CD14-positive monocyte (primary cell): ENCODE measurements around the gene ARMCX4. TPM values are rescaled to one million over a fixed set of nuclear protein-coding genes. Genes with fewer than 3 reads are reported as not detected.

Experiments
- DNase-seq, 3 donors: peaks; one replicate each; pipeline ENCODE4 v3.0.0-alpha.2; 2011 to 2022
- H2AFZ ChIP-seq: 2 replicates; pipeline ENCODE4 v1.6.0; 2012; ENCODE audit warnings: mild to moderate bottlenecking, low read depth, low read length, inconsistent platforms; ENCODE audit not compliant: insufficient read depth, poor library complexity, severe bottlenecking
- H3K27ac ChIP-seq, 2 donors: 1 replicate in 1 of 2; 2 replicates in 1 of 2; pipeline ENCODE4 v1.5.1; 2012 to 2013; ENCODE audit warnings: low read length in 2 of 2, control low read depth in 1 of 2, inconsistent platforms in 1 of 2, low read depth in 1 of 2, mild to moderate bottlenecking in 1 of 2
- H3K27me3 ChIP-seq, 2 donors: one replicate each; pipeline versions ENCODE4 v1.6.0 to v1.6.1; 2011 to 2013; ENCODE audit warnings: low read length in 2 of 2; ENCODE audit not compliant: control insufficient read depth in 2 of 2, insufficient read depth in 2 of 2
- H3K36me3 ChIP-seq, 2 donors: replicated peaks in 1 of 2; 1 replicate in 1 of 2; 2 replicates in 1 of 2; pipeline versions ENCODE4 v1.5.1 to v1.6.1; 2012 to 2013; ENCODE audit warnings: low read length in 2 of 2, control low read depth in 1 of 2, inconsistent platforms in 1 of 2, mild to moderate bottlenecking in 1 of 2; ENCODE audit not compliant: insufficient read depth in 2 of 2, control insufficient read depth in 1 of 2
- H3K4me1 ChIP-seq, 2 donors: 1 replicate in 1 of 2; 2 replicates in 1 of 2; pipeline versions ENCODE4 v1.5.1 to v1.6.1; 2012 to 2013; ENCODE audit warnings: low read length in 2 of 2, control low read depth in 1 of 2, inconsistent platforms in 1 of 2, mild to moderate bottlenecking in 1 of 2, moderate library complexity in 1 of 2; ENCODE audit not compliant: insufficient read depth in 2 of 2, control insufficient read depth in 1 of 2
- H3K4me2 ChIP-seq: replicated peaks from 2 replicates; pipeline ENCODE3; 2012; ENCODE audit warnings: low read length, moderate library complexity, mild to moderate bottlenecking; ENCODE audit not compliant: poor library complexity, severe bottlenecking; ENCODE audit errors: extremely low read depth
- H3K4me3 ChIP-seq, 3 experiments: fragments of 200-600 bp in 1 of 3; sonication (generic) in 1 of 3; replicated peaks in 1 of 3; 1 replicate in 2 of 3; 2 replicates in 1 of 3; pipeline ENCODE4 v1.5.1; 2011 to 2013; ENCODE audit warnings: low read length in 3 of 3, mild to moderate bottlenecking in 3 of 3, control low read depth in 2 of 3, low read depth in 2 of 3, inconsistent platforms in 1 of 3, moderate library complexity in 1 of 3
- H3K79me2 ChIP-seq: 2 replicates; pipeline ENCODE4 v1.6.0; 2012; ENCODE audit warnings: mild to moderate bottlenecking, control low read depth, inconsistent platforms, low read length, moderate library complexity; ENCODE audit not compliant: insufficient read depth
- H3K9ac ChIP-seq: 2 replicates; pipeline ENCODE4 v1.6.0; 2017; ENCODE audit warnings: low read length, mild to moderate bottlenecking; ENCODE audit not compliant: insufficient read depth, poor library complexity, severe bottlenecking
- H3K9me3 ChIP-seq, 2 donors: replicated peaks in 1 of 2; 1 replicate in 1 of 2; 2 replicates in 1 of 2; pipeline versions ENCODE4 v1.5.1 to v1.6.1; 2012 to 2013; ENCODE audit warnings: low read length in 2 of 2, control low read depth in 1 of 2; ENCODE audit not compliant: control insufficient read depth in 1 of 2, insufficient read depth in 1 of 2
- H4K20me1 ChIP-seq: 2 replicates; pipeline ENCODE4 v1.6.0; 2012; ENCODE audit warnings: mild to moderate bottlenecking, low read length, control low read depth, moderate library complexity; ENCODE audit not compliant: insufficient read depth
- H3K27ac Mint-ChIP-seq, 7 donors: one replicate each; pipeline ENCODE4 v1.8.0; 2020; ENCODE audit warnings: mild to moderate bottlenecking in 7 of 7, mixed read lengths in 7 of 7, moderate library complexity in 6 of 7, inconsistent platforms in 2 of 7
- H3K27me3 Mint-ChIP-seq, 3 donors: one replicate each; pipeline ENCODE4 v1.8.0; 2021 to 2022; ENCODE audit warnings: low read depth in 3 of 3, mild to moderate bottlenecking in 3 of 3, mixed read lengths in 3 of 3, moderate library complexity in 3 of 3, inconsistent platforms in 1 of 3
- H3K36me3 Mint-ChIP-seq, 2 donors: one replicate each; pipeline ENCODE4 v1.8.0; 2020; ENCODE audit warnings: mixed read lengths in 2 of 2, inconsistent platforms in 1 of 2, mild to moderate bottlenecking in 1 of 2
- H3K4me1 Mint-ChIP-seq: one replicate; pipeline ENCODE4 v1.8.0; 2020; ENCODE audit warnings: mild to moderate bottlenecking, mixed read lengths
- H3K4me3 Mint-ChIP-seq, 2 donors: one replicate each; pipeline ENCODE4 v1.8.0; 2020; ENCODE audit warnings: mild to moderate bottlenecking in 2 of 2, mixed read lengths in 2 of 2, moderate library complexity in 1 of 2
- H3K9me3 Mint-ChIP-seq, 7 donors: one replicate each; pipeline ENCODE4 v1.8.0; 2020 to 2022; ENCODE audit warnings: mixed read lengths in 7 of 7, mild to moderate bottlenecking in 6 of 7, moderate library complexity in 6 of 7, inconsistent platforms in 2 of 7
- CTCF ChIP-seq: fragments of 200-600 bp; IDR thresholded peaks from one replicate; pipeline ENCODE4 v1.8.0; 2022; ENCODE audit warnings: antibody characterized with exemption, mild to moderate bottlenecking
- WGBS: methylation state at CpG from one replicate; pipeline ENCODE4 v1.1.5; 2013; ENCODE audit warnings: missing lambda C conversion rate; ENCODE audit not compliant: insufficient coverage; 5-methylcytosine and 5-hydroxymethylcytosine counted together
- intact Hi-C, 2 donors: fragments of 100-400 bp; cut with micrococcal nuclease; formaldehyde crosslinking; loops; one replicate each; pipeline versions ENCODE4 v1.15.0 to v1.15.1; 2023
- polyA plus RNA-seq, 3 donors: library from polyadenylated mRNA; depleted of rRNA in 1 of 3; unstranded in 2 of 3; stranded (reverse) in 1 of 3; fragments of 300-500 nt in 2 of 3; fragments of >200 nt in 1 of 3; fragmentation: Illumina TruSeq in 2 of 3; gene quantifications; 1 replicate in 2 of 3; 2 replicates in 1 of 3; pipeline ENCODE4 v1.2.3, GENCODE V29; 2012 to 2021

Gene ARMCX4
- polyA plus RNA-seq, 3 donors: 0.66 to 4.4 TPM; not detected in 1

GRCh38 chrX:101483705-101484104 is 1.6 kb upstream of the ARMCX4 start:
- intact Hi-C loops: no loop called here
- Histone ChIP-seq H3K27me3 (peaks cover 0 to 13% of the 10 kb centered on the region in 2 donors), H3K79me2 (no peaks in the 10 kb centered on the region), H3K36me3 (no peaks in the 10 kb centered on the region), H3K4me1 (peaks cover 0 to 7% of the 10 kb centered on the region in 2 donors), H3K27ac (no peak overlapping the region), H3K4me3 (no peak overlapping the region), H3K9me3 (no peaks in the 10 kb centered on the region), H4K20me1 (no peaks in the 10 kb centered on the region), H2AFZ (no peak overlapping the region), H3K4me2 (no peak overlapping the region), H3K9ac (no peak overlapping the region)
- peaks cover 16 to 18% (median 18%) of the 10 kb centered on the region in 3 donors for H3K27me3 Mint-ChIP-seq
- 79% methylated on average over 2 of the region's 3 CpGs for WGBS
- no peak overlapping the region for H3K4me3 Mint-ChIP-seq
- peaks cover 0 to 6% (median 0%) of the 10 kb centered on the region in 7 donors for H3K9me3 Mint-ChIP-seq
- peak overlapping the region in 1 of 7 donors; percentile 33 for H3K27ac Mint-ChIP-seq
- DNase-seq: no peak
- peaks cover 9% of the 10 kb centered on the region for H3K4me1 Mint-ChIP-seq
- no peaks in the 10 kb centered on the region for H3K36me3 Mint-ChIP-seq
- TF ChIP-seq CTCF: no peak

GRCh38 chrX:101484135-101484534 is 1.1 kb upstream of the ARMCX4 start:
- no peak overlapping the region for H3K4me3 ChIP-seq
- H3K27me3 Mint-ChIP-seq: peaks cover 16 to 18% (median 18%) of the 10 kb centered on the region in 3 donors
- H3K9ac ChIP-seq: no peak overlapping the region
- no peak for DNase-seq
- H3K27ac ChIP-seq: no peak overlapping the region
- peaks cover 0 to 7% (median 0%) of the 10 kb centered on the region in 7 donors for H3K9me3 Mint-ChIP-seq
- no peak overlapping the region for H3K4me2 ChIP-seq
- intact Hi-C loops: no loop called here
- H3K36me3 Mint-ChIP-seq: no peaks in the 10 kb centered on the region
- WGBS: no CpG with 5 or more reads among the region's 6 CpGs
- no peaks in the 10 kb centered on the region for H3K79me2 ChIP-seq
- H3K27me3 ChIP-seq: peaks cover 0 to 13% of the 10 kb centered on the region in 2 donors
- H4K20me1 ChIP-seq: no peaks in the 10 kb centered on the region
- peaks cover 0 to 7% of the 10 kb centered on the region in 2 donors for H3K4me1 ChIP-seq
- TF ChIP-seq CTCF: no peak
- no peak overlapping the region for H3K27ac Mint-ChIP-seq
- H3K4me3 Mint-ChIP-seq: no peak overlapping the region
- peaks cover 9% of the 10 kb centered on the region for H3K4me1 Mint-ChIP-seq
- H2AFZ ChIP-seq: no peak overlapping the region
- no peaks in the 10 kb centered on the region for H3K36me3 ChIP-seq
- no peaks in the 10 kb centered on the region for H3K9me3 ChIP-seq
